ENCODE measurements around the gene ZFP37. TPM values are rescaled to one million over a fixed set of nuclear protein-coding genes. Genes with fewer than 3 reads are reported as not detected.

Gene ZFP37
- total RNA-seq: 2.3 and 2.4 TPM in 2 replicates

GRCh38 chr9:113056191-113057106 is at the start of gene ZFP37:
TSS of gene ZFP37 (minus strand) at chr9:113056724. CDS start at chr9:113056688, 36 bp downstream.

GRCh38 chr9:113011911-113012381 is 44.6 kb downstream of the ZFP37 start, which contains the start of gene ZNF883:
TSS of gene ZNF883 (minus strand) at chr9:113012192.

Other genes starting within 250 kb of the ZFP37 start
- gene SLC46A2, start 165.8 kb downstream of the ZFP37 start, total RNA-seq: not detected in 2 replicates
- 1.2 and 1.8 TPM in 2 replicates for gene ZNF883, start 44.5 kb downstream of the ZFP37 start, total RNA-seq
- gene SLC31A2, start 94.3 kb upstream of the ZFP37 start, total RNA-seq: 9.4 and 10.0 TPM in 2 replicates
- gene FKBP15, start 164.6 kb upstream of the ZFP37 start, total RNA-seq: 14.6 and 17.7 TPM in 2 replicates
- 44.4 and 45.8 TPM in 2 replicates for gene SLC31A1, start 164.8 kb upstream of the ZFP37 start, total RNA-seq
- gene CDC26, start 218.8 kb upstream of the ZFP37 start, total RNA-seq: 43.1 and 55.8 TPM in 2 replicates
- gene PRPF4, start 218.9 kb upstream of the ZFP37 start, total RNA-seq: 24.3 and 27.1 TPM in 2 replicates
- gene RNF183, start 246.7 kb upstream of the ZFP37 start, total RNA-seq: not detected in 2 replicates

Data from smooth muscle cell of bladder (primary cell).